GM23248 (cell line): ENCODE measurements around the gene PRPH2. TPM values are rescaled to one million over a fixed set of nuclear protein-coding genes. Genes with fewer than 3 reads are reported as not detected.

Experiments used
- DNase-seq: peaks from one replicate; pipeline ENCODE4 v3.0.0-alpha.2; 2015
- H2AFZ ChIP-seq: fragments of 200-600 bp; sonication (generic); 2 replicates; pipeline ENCODE4 v1.6.1; 2016; ENCODE audit warnings: antibody characterized with exemption
- H3F3A ChIP-seq: fragments of 200-600 bp; sonication (generic); 2 replicates; pipeline ENCODE4 v1.6.1; 2016; ENCODE audit warnings: mild to moderate bottlenecking, antibody characterized with exemption, mixed run types; ENCODE audit not compliant: insufficient read depth
- H3K27ac ChIP-seq: fragments of 200-600 bp; sonication (generic); 2 replicates; pipeline ENCODE4 v1.5.1; 2016; ENCODE audit warnings: mild to moderate bottlenecking
- H3K27me3 ChIP-seq: fragments of 200-600 bp; sonication (generic); replicated peaks from 2 replicates; pipeline ENCODE4 v1.6.1; 2016; ENCODE audit warnings: mild to moderate bottlenecking; ENCODE audit not compliant: insufficient read depth
- H3K36me3 ChIP-seq: fragments of 200-600 bp; sonication (generic); 2 replicates; pipeline ENCODE4 v1.6.1; 2016; ENCODE audit warnings: low read depth, mild to moderate bottlenecking
- H3K4me1 ChIP-seq: fragments of 200-600 bp; sonication (generic); 2 replicates; pipeline ENCODE4 v1.6.1; 2016; ENCODE audit warnings: mild to moderate bottlenecking; ENCODE audit not compliant: insufficient read depth
- H3K4me2 ChIP-seq: fragments of 200-600 bp; sonication (generic); one replicate; pipeline ENCODE4 v1.6.1; 2016; ENCODE audit warnings: mild to moderate bottlenecking; ENCODE audit not compliant: unreplicated experiment
- H3K4me3 ChIP-seq: fragments of 200-600 bp; sonication (generic); 2 replicates; pipeline ENCODE4 v1.5.1; 2016; ENCODE audit warnings: mild to moderate bottlenecking
- H3K79me2 ChIP-seq: fragments of 200-600 bp; sonication (generic); 2 replicates; pipeline ENCODE4 v1.6.1; 2016; ENCODE audit warnings: mild to moderate bottlenecking; ENCODE audit not compliant: insufficient read depth
- H3K9ac ChIP-seq: fragments of 200-600 bp; sonication (generic); 2 replicates; pipeline ENCODE4 v1.6.1; 2016; ENCODE audit warnings: mild to moderate bottlenecking
- H3K9me2 ChIP-seq: fragments of 200-600 bp; sonication (generic); 2 replicates; pipeline ENCODE4 v1.6.1; 2016; ENCODE audit warnings: mixed run types, mild to moderate bottlenecking, moderate library complexity; ENCODE audit not compliant: insufficient read depth
- H3K9me3 ChIP-seq: fragments of 200-600 bp; sonication (generic); one replicate; pipeline ENCODE4 v1.6.1; 2017; ENCODE audit warnings: low read depth
- H4K20me1 ChIP-seq: fragments of 200-600 bp; sonication (generic); 2 replicates; pipeline ENCODE4 v1.6.0; 2016; ENCODE audit not compliant: insufficient read depth
- EZH2 ChIP-seq: fragments of 200-600 bp; sonication (generic); IDR thresholded peaks from 2 replicates; pipeline ENCODE4 v1.6.1; 2018; ENCODE audit warnings: antibody characterized with exemption, mild to moderate bottlenecking; ENCODE audit not compliant: insufficient read depth, poor library complexity, severe bottlenecking
- EZH2phosphoT487 ChIP-seq: fragments of 200-600 bp; sonication (generic); IDR thresholded peaks from 2 replicates; pipeline ENCODE4 v1.6.1; 2018; ENCODE audit warnings: antibody characterized with exemption, moderate library complexity, mild to moderate bottlenecking, low read depth; ENCODE audit not compliant: insufficient read depth
- WGBS, 2 experiments: methylation state at CpG; one replicate each; pipeline ENCODE4 v1.1.6; 2015 to 2017; ENCODE audit warnings: low lambda C conversion rate in 2 of 2, low coverage in 1 of 2; ENCODE audit errors: missing lambda C conversion rate in 2 of 2; 5-methylcytosine and 5-hydroxymethylcytosine counted together
- in situ Hi-C: fragments of 300-500 bp; cut with MboI; formaldehyde crosslinking; loops from 2 replicates; pipeline ENCODE4 v1.15.0; 2020
- polyA plus RNA-seq: library from polyadenylated mRNA; unstranded; fragments of >200 nt; fragmentation: Nextera tagmentation; extraction: Ambion mirVana; gene quantifications from 2 replicates; pipeline ENCODE4 v1.2.1, GENCODE V29; 2016
- total RNA-seq: library from RNA; depleted of rRNA; stranded (reverse); fragments of >200 nt; shearing (Covaris generic); gene quantifications from 2 replicates; pipeline ENCODE4 v1.2.3, GENCODE V29; 2014

Gene PRPH2
- total and polyA plus RNA-seq, 2 experiments from 2014 or later: 1.5 to 1.7 TPM

GRCh38 chr6:42664718-42665117, 57.7 kb downstream of the PRPH2 start:
- in situ Hi-C loops: loop anchor here (10.0 kb wide), 1 partner anchor 210 kb away; the partner anchor contains the start of gene RPL7L1
- Histone ChIP-seq H3F3A (peaks cover 10% of the 10 kb centered on the region; the same call in 1 of the 2 replicates), H3K79me2 (no peaks in the 10 kb centered on the region), H3K36me3 (peaks cover 69% of the 10 kb centered on the region), H3K4me2 (no peak overlapping the region), H3K9me2 (no peaks in the 10 kb centered on the region), H4K20me1 (no peaks in the 10 kb centered on the region), H2AFZ (no peak overlapping the region), H3K27ac (no peak overlapping the region), H3K9ac (no peak overlapping the region), H3K27me3 (no peaks in the 10 kb centered on the region), H3K9me3 (no peaks in the 10 kb centered on the region), H3K4me3 (no peak overlapping the region), H3K4me1 (no peaks in the 10 kb centered on the region)
- no peak for TF ChIP-seq EZH2phosphoT487
- no peak for TF ChIP-seq EZH2
- 95 to 97% methylated on average over 2 of the region's 2 CpGs for WGBS, 2 experiments
- DNase-seq: no peak

- Histone ChIP-seq H3K79me2 (no peaks in the 10 kb centered on the region), H4K20me1 (no peaks in the 10 kb centered on the region), H3K36me3 (peaks cover 75% of the 10 kb centered on the region), H3K9me2 (no peaks in the 10 kb centered on the region), H3F3A (peaks cover 26% of the 10 kb centered on the region), H2AFZ (no peak overlapping the region), H3K27ac (no peak overlapping the region), H3K4me2 (no peak overlapping the region), H3K9me3 (no peaks in the 10 kb centered on the region), H3K27me3 (no peaks in the 10 kb centered on the region), H3K4me3 (no peak overlapping the region), H3K4me1 (no peaks in the 10 kb centered on the region), H3K9ac (no peak overlapping the region)
- TF ChIP-seq EZH2 (no peak), EZH2phosphoT487 (no peak)
- 1 to 2% methylated on average over 5 of the region's 5 CpGs for WGBS, 2 experiments
- in situ Hi-C loops: loop anchor here (10.0 kb wide), 1 partner anchor 213 kb away; the partner anchor contains the start of gene RPL7L1
- peak; percentile 79 for DNase-seq
These were observed 60.8 kb downstream of the PRPH2 start for GRCh38 chr6:42661540-42662153.

- no peaks in the 10 kb centered on the region for H3K79me2 ChIP-seq
- no peaks in the 10 kb centered on the region for H4K20me1 ChIP-seq
- no peak overlapping the region for H3K27ac ChIP-seq
- peaks cover 26% of the 10 kb centered on the region for H3F3A ChIP-seq
- no peak for DNase-seq
- no peaks in the 10 kb centered on the region for H3K27me3 ChIP-seq
- H3K4me3 ChIP-seq: no peak overlapping the region
- in situ Hi-C loops: loop anchor here (10.0 kb wide), 1 partner anchor 215 kb away; the partner anchor contains the start of gene RPL7L1
- no peak overlapping the region for H3K4me2 ChIP-seq
- no peaks in the 10 kb centered on the region for H3K9me2 ChIP-seq
- H3K36me3 ChIP-seq: peaks cover 63% of the 10 kb centered on the region
- no peaks in the 10 kb centered on the region for H3K9me3 ChIP-seq
- no peak for TF ChIP-seq EZH2phosphoT487
- no peak overlapping the region for H3K9ac ChIP-seq
- WGBS, 2 experiments: 10 to 12% methylated on average over 1 of the region's 1 CpG
- no peaks in the 10 kb centered on the region for H3K4me1 ChIP-seq
- H2AFZ ChIP-seq: no peak overlapping the region
These were observed 62.6 kb downstream of the PRPH2 start for GRCh38 chr6:42659806-42660205.

- no peaks in the 10 kb centered on the region for H3K79me2 ChIP-seq
- 79 to 86% methylated on average over 5 of the region's 5 CpGs for WGBS, 2 experiments
- H3F3A ChIP-seq: peaks cover 13% of the 10 kb centered on the region; the same call in 1 of the 2 replicates
- H3K9ac ChIP-seq: no peak overlapping the region
- H3K27ac ChIP-seq: no peak overlapping the region
- TF ChIP-seq EZH2phosphoT487: no peak
- TF ChIP-seq EZH2: no peak
- H3K27me3 ChIP-seq: no peaks in the 10 kb centered on the region
- DNase-seq: no peak
- no peaks in the 10 kb centered on the region for H3K9me3 ChIP-seq
- H3K4me1 ChIP-seq: no peaks in the 10 kb centered on the region
- no peaks in the 10 kb centered on the region for H3K9me2 ChIP-seq
- H3K4me2 ChIP-seq: no peak overlapping the region
- no peaks in the 10 kb centered on the region for H4K20me1 ChIP-seq
- no peak overlapping the region for H2AFZ ChIP-seq
- in situ Hi-C loops: no loop called here
- no peak overlapping the region for H3K4me3 ChIP-seq
- H3K36me3 ChIP-seq: peaks cover 61% of the 10 kb centered on the region
These were observed 68.5 kb downstream of the PRPH2 start for GRCh38 chr6:42653851-42654250.
